GM18505 (cell line): ENCODE data around the gene LLGL2.

Source experiments
- ATAC-seq: cut with Tn5 transposase; IDR thresholded peaks from one replicate; pipeline ENCODE4 v1.9.1; 2021; ENCODE audit not compliant: unreplicated experiment
- POLR2A ChIP-seq: IDR thresholded peaks from 4 replicates; pipeline ENCODE4 v1.6.1; 2011; ENCODE audit warnings: borderline replicate concordance; ENCODE audit not compliant: insufficient read depth, insufficient read length; ENCODE audit errors: extremely low read depth

Gene LLGL2

GRCh38 chr17:75505640-75506039 lies 19.9 kb upstream of the LLGL2 start:
- ATAC-seq, result no peak
- TF ChIP-seq POLR2A, result no peak

GRCh38 chr17:75506134-75506533 lies 19.4 kb upstream of the LLGL2 start:
- ATAC-seq, result no peak
- TF ChIP-seq POLR2A, result no peak

GRCh38 chr17:75506888-75507287 lies 18.6 kb upstream of the LLGL2 start:
- ATAC-seq, result no peak
- no peak for TF ChIP-seq POLR2A

GRCh38 chr17:75507733-75508719 lies 17.5 kb upstream of the LLGL2 start:
- no peak for ATAC-seq
- no peak for TF ChIP-seq POLR2A

GRCh38 chr17:75508931-75509361 lies 16.6 kb upstream of the LLGL2 start:
- no peak for TF ChIP-seq POLR2A
- ATAC-seq, result no peak

- ATAC-seq, result no peak
- no peak for TF ChIP-seq POLR2A
These were observed 15.8 kb upstream of the LLGL2 start for GRCh38 chr17:75509528-75510258.

GRCh38 chr17:75511270-75511609 lies 14.3 kb upstream of the LLGL2 start:
- no peak for ATAC-seq

GRCh38 chr17:75511610-75512575 lies 13.6 kb upstream of the LLGL2 start:
- TF ChIP-seq POLR2A, result no peak
- ATAC-seq, result no peak

More at GRCh38 chr17:75511270-75511609, 14.3 kb upstream of the LLGL2 start:
- TF ChIP-seq POLR2A, result no peak

- ATAC-seq, result no peak
- TF ChIP-seq POLR2A, result no peak
These were observed 12.4 kb upstream of the LLGL2 start for GRCh38 chr17:75512926-75513640.

- TF ChIP-seq POLR2A, result no peak
- no peak for ATAC-seq
These were observed 11.9 kb upstream of the LLGL2 start for GRCh38 chr17:75513641-75514000.

- no peak for ATAC-seq
- no peak for TF ChIP-seq POLR2A
These were observed 11.1 kb upstream of the LLGL2 start for GRCh38 chr17:75514299-75514918.
